Right kidney (tissue), 9 donors: Measurements from ENCODE around the gene CNN2.

ENCODE experiments used
- DNase-seq: peaks from one replicate; pipeline ENCODE4 v3.0.0-alpha.2; 2016
- long read RNA-seq, 8 donors: transcript quantifications; one replicate each; lab custom pipeline, GENCODE V29; 2026

The CNN2 gene
- long read RNA-seq, donor 1, transcript CNN2-201 (7 exons, 2,179 nt), result minor isoform, 34 of 91 reads
- long read RNA-seq, donor 1, transcript CNN2-206 (1 exons, 2,266 nt), result major isoform, 55 of 91 reads
- long read RNA-seq, donor 1, partial matches to known transcripts, result 0 of 91 reads
- long read RNA-seq, donor 1, other reads (novel, unspliced or antisense), result 0 of 91 reads
- long read RNA-seq, donor 2, transcript CNN2-201 (7 exons, 2,179 nt), result minor isoform, 25 of 93 reads
- long read RNA-seq, donor 2, transcript CNN2-206 (1 exons, 2,266 nt), result major isoform, 61 of 93 reads
- long read RNA-seq, donor 2, partial matches to known transcripts, result 0 of 93 reads
- long read RNA-seq, donor 2, other reads (novel, unspliced or antisense), result 0 of 93 reads
- long read RNA-seq, donor 3, transcript CNN2-201 (7 exons, 2,179 nt), result minor isoform, 26 of 76 reads
- long read RNA-seq, donor 3, transcript CNN2-206 (1 exons, 2,266 nt), result major isoform, 44 of 76 reads
- long read RNA-seq, donor 3, partial matches to known transcripts, result 0 of 76 reads
- long read RNA-seq, donor 3, other reads (novel, unspliced or antisense), result 0 of 76 reads
- long read RNA-seq, donor 4, transcript CNN2-201 (7 exons, 2,179 nt), result minor isoform, 40 of 142 reads
- long read RNA-seq, donor 4, transcript CNN2-208 (6 exons, 828 nt), result minor isoform, 5 of 142 reads
- long read RNA-seq, donor 4, transcript CNN2-206 (1 exons, 2,266 nt), result major isoform, 93 of 142 reads
- long read RNA-seq, donor 4, partial matches to known transcripts, result 0 of 142 reads
- long read RNA-seq, donor 4, other reads (novel, unspliced or antisense), result 0 of 142 reads
- long read RNA-seq, donor 5, transcript CNN2-201 (7 exons, 2,179 nt), result minor isoform, 45 of 127 reads
- long read RNA-seq, donor 5, transcript CNN2-206 (1 exons, 2,266 nt), result major isoform, 71 of 127 reads
- long read RNA-seq, donor 5, transcript CNN2-202 (6 exons, 2,033 nt), result minor isoform, 7 of 127 reads
- long read RNA-seq, donor 5, partial matches to known transcripts, result 0 of 127 reads
- long read RNA-seq, donor 5, other reads (novel, unspliced or antisense), result 0 of 127 reads
- long read RNA-seq, donor 6, transcript CNN2-201 (7 exons, 2,179 nt), result minor isoform, 37 of 190 reads
- long read RNA-seq, donor 6, transcript CNN2-206 (1 exons, 2,266 nt), result major isoform, 148 of 190 reads
- long read RNA-seq, donor 6, partial matches to known transcripts, result 0 of 190 reads
- long read RNA-seq, donor 6, other reads (novel, unspliced or antisense), result 0 of 190 reads
- long read RNA-seq, donor 7, result 0 reads
- long read RNA-seq, donor 8, transcript CNN2-201 (7 exons, 2,179 nt), result minor isoform, 44 of 116 reads
- long read RNA-seq, donor 8, transcript CNN2-206 (1 exons, 2,266 nt), result major isoform, 66 of 116 reads
- long read RNA-seq, donor 8, partial matches to known transcripts, result 0 of 116 reads
- long read RNA-seq, donor 8, other reads (novel, unspliced or antisense), result 0 of 116 reads

DNA sequence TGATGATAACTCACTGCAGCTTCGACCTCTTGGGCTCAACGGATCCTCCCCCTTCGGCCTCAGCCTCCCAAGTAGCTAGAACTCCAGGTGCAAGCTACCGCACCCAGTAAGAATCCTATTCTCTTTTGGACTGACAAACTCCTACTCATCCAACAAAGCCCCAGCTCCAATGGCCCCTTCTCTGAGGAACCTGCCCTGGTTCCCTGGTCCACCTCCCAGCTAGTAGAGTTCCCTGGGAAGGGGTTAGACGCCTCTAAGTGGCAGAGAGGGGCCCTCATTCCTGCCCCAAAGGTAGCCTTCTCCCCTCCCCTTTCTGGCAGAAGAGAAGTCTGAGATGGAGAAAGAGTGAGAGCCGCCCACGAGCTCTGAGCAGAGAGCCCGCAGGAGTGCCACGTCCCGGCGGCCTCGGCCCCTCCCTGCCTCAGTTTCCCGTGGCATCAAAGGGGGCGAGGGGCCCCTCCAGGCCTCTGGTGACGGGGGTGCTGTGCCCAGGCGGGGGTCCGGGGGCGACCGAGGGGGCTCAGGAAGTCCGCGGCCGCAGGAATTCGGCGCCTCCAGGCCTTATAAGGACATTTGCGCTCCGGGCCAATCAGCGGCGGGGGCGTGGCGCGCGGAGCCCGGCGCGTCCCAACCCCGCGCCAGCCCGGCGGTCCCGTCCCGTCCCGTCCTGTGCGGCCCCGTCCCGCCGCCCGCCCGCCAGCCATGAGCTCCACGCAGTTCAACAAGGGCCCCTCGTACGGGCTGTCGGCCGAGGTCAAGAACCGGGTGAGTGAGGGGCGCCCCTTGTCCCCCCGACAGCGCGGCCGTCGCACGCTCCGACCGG is at the start of gene CNN2:
Gene CNN2 (plus strand): TSS at position 649 of the 823 bp plus-strand sequence. CDS start 54 bp downstream, at position 703.
- peak; percentile 77 for DNase-seq

DNA sequence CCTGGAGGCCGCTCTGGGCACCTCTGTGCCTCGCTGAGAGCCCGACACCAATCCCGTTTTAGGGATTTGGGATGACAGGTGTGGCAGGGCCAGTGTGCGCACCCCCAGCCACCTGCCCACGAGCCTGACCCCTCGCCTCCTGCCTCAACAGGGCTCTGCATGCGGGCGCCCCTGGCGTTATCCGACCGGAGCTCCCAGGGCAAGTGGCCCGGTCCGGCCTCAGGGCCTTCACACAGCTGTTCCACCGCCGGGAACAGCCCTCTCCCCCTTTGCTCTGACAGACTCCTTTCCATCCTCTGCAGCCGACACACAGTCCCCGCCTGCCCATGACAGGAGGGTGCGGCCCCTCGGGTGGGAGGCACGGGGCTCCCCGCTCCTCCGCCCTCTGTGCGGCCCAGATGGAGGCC is 49.3 kb upstream of the CNN2 start:
- DNase-seq, result no peak

GRCh38 chr19:979318-979741 is 47.1 kb upstream of the CNN2 start:
- no peak for DNase-seq

GRCh38 chr19:980133-980998 is 46.0 kb upstream of the CNN2 start:
- DNase-seq, result peak; percentile 61

- DNase-seq, result peak; percentile 94
Observed at GRCh38 chr19:982567-983170, 43.7 kb upstream of the CNN2 start.

DNA sequence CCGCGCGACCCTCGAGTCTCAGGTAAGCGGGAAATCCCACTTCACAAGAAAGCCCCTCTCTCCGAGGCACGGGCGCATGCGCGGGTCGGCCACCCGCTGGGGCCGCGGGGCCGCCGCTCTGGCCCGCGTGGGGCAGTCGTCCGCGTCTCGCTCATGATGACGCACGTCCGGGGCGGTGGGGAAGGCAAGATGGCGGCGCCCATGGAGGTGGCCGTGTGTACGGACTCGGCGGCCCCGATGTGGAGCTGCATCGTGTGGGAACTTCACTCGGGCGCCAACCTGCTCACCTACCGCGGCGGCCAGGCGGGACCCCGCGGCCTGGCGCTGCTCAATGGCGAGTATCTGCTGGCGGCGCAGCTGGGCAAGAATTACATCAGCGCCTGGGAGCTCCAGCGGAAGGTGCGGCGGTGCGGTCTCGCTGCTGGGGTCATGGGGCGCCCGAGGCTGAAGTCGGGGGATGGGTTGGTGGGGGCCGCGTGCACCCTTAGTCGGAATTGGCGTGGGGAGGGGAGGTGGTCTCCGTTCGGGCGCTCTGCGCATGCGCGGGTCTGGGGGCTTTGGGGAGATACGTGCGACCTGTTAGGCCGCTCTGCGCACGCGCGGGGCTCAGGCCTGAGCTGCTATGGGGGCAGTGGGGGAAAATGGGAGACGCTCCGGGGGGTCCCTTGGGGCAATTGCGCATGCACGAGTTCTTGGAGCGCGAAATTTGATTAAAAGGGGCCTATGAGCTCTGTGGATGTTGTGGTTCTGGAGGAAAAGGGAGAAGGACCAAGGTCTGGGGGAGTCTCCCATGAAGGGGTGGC is 42.0 kb upstream of the CNN2 start, which contains the start of gene WDR18:
Gene WDR18 (plus strand): TSS at position 181 of the 803 bp plus-strand sequence. CDS start 9 bp downstream, at position 190.
- peak; percentile 93 for DNase-seq

- no peak for DNase-seq
Observed at GRCh38 chr19:986083-986482, 40.3 kb upstream of the CNN2 start.

DNA sequence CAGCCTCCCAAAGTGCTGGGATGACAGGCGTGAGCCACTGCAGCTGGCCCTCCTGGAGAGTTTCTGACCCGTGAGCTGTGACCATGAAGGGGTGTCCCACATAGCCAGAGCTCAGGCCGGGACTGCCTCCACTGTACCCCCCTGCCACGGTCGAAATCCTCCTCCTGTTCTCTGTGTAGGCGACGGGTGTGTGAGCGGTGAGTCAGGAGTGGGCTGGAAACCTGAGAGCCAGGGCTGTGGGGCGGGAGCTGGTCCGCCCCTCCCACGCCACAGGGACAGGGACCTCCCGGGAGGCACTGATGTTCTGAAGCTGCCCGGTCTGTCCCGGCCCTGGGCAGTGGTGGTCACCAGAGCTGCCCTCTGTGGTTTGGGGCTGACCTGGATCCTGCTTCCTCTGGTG is 38.3 kb upstream of the CNN2 start:
- DNase-seq, result no peak

- no peak for DNase-seq
Observed at GRCh38 chr19:988510-988909, 37.9 kb upstream of the CNN2 start.

GRCh38 chr19:989381-990081 is 36.9 kb upstream of the CNN2 start:
- DNase-seq, result no peak

DNA sequence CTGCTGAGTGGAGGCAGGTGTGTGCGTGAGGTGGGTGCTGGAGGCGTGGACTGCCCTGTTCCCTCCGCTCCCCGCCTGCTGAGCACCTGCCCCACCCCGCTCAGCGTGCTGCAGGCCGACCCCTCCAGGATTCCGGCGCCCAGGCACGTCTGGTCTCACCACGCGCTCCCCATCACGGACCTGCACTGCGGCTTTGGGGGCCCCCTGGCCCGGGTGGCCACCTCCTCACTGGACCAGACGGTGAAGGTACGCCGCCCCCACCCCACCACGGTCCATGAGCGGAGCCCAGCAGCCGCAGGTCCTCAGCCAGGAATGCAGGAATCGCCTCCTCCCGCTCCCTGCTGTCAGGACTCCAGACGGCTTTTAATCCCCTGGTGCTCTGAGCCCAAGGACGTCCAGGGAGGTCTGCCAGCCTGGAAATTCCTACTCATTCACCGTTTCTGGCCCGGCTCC is 36.3 kb upstream of the CNN2 start:
- DNase-seq, result no peak

- no peak for DNase-seq
Observed at GRCh38 chr19:990746-991145, 35.7 kb upstream of the CNN2 start.

DNA sequence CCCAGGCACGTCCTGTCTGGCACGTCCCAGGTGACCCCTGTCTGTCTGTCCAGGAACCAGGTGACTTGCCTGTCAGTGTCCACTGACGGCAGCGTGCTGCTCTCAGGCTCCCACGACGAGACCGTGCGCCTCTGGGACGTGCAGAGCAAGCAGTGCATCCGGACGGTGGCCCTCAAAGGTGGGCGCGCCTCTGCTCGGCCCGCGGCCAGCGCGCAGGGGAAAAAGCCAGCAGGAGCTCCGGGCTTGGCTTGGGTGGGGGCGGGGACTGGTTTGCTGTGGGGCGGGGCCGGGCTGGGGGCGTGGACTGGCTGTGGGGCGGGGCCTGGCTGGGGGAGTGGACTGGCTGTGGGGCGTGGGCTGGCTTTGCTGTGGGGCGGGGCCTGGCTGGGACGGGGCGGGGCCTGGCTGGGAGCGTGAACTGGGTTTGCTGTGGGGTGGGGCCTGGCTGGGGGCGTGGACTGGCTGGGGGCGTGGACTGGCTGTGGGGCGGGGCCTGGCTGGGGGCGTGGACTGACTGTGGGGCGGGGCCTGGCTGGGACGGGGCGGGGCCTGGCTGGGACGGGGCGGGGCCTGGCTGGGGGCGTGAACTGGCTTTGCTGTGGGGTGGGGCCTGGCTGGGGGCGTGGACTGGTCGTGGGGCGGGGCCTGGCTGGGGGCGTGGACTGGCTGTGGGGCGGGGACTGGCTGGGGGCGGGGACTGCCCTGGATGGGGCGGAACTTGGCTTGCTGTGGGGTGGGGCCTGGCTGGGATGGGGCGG is 35.1 kb upstream of the CNN2 start:
- no peak for DNase-seq

DNA sequence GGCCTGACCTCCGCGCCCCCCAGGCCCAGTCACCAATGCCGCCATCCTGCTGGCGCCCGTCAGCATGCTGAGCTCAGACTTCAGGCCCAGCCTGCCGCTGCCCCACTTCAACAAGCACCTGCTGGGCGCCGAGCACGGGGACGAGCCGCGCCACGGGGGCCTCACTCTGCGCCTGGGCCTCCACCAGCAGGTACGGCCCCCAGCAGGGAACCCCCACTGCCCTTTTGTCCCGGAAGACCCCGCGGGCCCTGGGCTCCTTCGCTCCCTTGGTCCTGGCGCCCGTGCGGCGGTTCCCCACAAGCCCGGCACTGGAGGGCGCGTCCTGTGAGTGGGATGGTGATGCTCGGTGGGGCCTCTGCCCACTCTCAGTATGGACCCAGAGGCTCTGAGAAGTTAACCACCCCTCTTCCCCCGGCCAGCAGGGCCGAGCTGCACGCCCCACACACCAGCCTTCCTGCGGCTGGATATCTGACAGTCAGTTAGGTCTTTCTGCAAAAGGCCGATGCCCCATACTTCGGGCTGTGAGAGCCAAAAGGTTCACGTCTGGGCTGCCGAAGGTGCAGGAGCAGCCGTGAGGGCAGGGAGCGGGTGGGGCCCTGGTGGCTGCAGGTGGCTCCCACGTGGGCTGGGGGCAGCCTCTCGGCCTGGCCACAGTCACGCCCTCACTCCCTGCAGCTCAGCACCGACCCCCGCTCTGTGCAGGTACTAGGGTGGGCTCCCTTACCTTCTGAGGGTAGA is 34.3 kb upstream of the CNN2 start:
- DNase-seq, result no peak

DNA sequence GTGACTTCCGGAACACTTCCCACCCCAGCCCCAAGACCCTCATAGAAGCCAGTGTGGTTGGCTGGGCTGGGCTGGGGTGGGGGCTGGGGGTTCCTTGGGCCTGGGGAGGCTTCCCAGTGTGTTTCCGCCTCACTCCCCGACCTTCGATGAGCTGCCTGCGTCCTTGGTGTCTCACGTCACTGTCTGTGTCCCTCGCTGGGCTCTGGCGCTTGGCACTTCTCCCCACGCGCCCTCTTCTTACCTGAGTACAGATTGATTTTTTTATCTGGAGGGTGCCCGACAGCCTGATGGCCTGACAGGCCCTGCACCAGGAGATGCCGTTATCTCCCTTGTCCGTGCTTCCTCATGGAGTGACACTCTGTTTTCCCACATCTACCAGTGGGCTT is 33.7 kb upstream of the CNN2 start:
- no peak for DNase-seq

GRCh38 chr19:993361-993830 is 33.0 kb upstream of the CNN2 start:
- DNase-seq, result no peak
